ENCODE data around the gene ATG13.

- TF ChIP-seq CTCF (IDR thresholded peaks at IDR 0.05; ENCODE audit: insufficient read depth, low read length) = no peak
- no peak for TF ChIP-seq POLR2AphosphoS5 (IDR thresholded peaks at IDR 0.05; ENCODE audit: low read depth)
Measured at GRCh38 chr11:46710821-46711269, 93.5 kb downstream of the ATG13 start.
